Esophagus muscularis mucosa (tissue), 4 donors: Measurements from ENCODE around the gene RCAN1. TPM values are rescaled to one million over a fixed set of nuclear protein-coding genes. Genes with fewer than 3 reads are reported as not detected.

Experiments
- DNase-seq: peaks from one replicate; pipeline ENCODE4 v3.0.0-alpha.2; 2017; ENCODE audit errors: extremely low spot score
- H3K27ac ChIP-seq, 4 donors: fragments of 200-600 bp; sonication (generic); replicated peaks in 1 of 4; 1 replicate in 3 of 4; 2 replicates in 1 of 4; pipeline ENCODE4 v1.5.1; 2016 to 2019; ENCODE audit warnings: mild to moderate bottlenecking in 1 of 4
- H3K27me3 ChIP-seq, 4 donors: fragments of 200-600 bp; sonication (generic); one replicate each; pipeline versions ENCODE4 v1.5.1 to v1.6.0; 2016 to 2019
- H3K36me3 ChIP-seq, 4 donors: fragments of 200-600 bp; sonication (generic); one replicate each; pipeline ENCODE4 v1.5.1; 2016 to 2019
- H3K4me1 ChIP-seq, 4 donors: fragments of 200-600 bp; sonication (generic); one replicate each; pipeline ENCODE4 v1.5.1; 2016 to 2019
- H3K4me3 ChIP-seq, 4 donors: fragments of 200-600 bp; sonication (generic); 1 replicate in 2 of 4; 2 replicates in 2 of 4; pipeline ENCODE4 v1.5.1; 2016 to 2019; ENCODE audit warnings: mild to moderate bottlenecking in 4 of 4, moderate library complexity in 1 of 4
- H3K9me3 ChIP-seq, 4 donors: fragments of 200-600 bp; sonication (generic); 1 replicate in 3 of 4; 2 replicates in 1 of 4; pipeline ENCODE4 v1.5.1; 2016 to 2019
- CTCF ChIP-seq, 3 experiments: fragments of 200-600 bp in 2 of 3; fragments of 450-650 bp in 1 of 3; sonication (generic) in 2 of 3; IDR thresholded peaks; one replicate each; pipeline ENCODE4 v1.5.1; 2017 to 2019; ENCODE audit warnings: antibody characterized with exemption in 3 of 3, mild to moderate bottlenecking in 2 of 3, moderate library complexity in 1 of 3
- EP300 ChIP-seq: sonication (generic); formaldehyde crosslinking; IDR thresholded peaks from one replicate; pipeline ENCODE4 v1.6.1; 2017; ENCODE audit warnings: antibody characterized with exemption
- POLR2A ChIP-seq: fragments of 450-650 bp; IDR thresholded peaks from one replicate; pipeline ENCODE4 v1.6.1; 2017; ENCODE audit warnings: antibody characterized with exemption, moderate library complexity, mild to moderate bottlenecking, low read depth
- POLR2AphosphoS5 ChIP-seq, 2 donors: sonication (generic); formaldehyde crosslinking; IDR thresholded peaks; one replicate each; pipeline ENCODE4 v1.6.1; 2017; ENCODE audit warnings: antibody characterized with exemption in 2 of 2
- WGBS: methylation state at CpG from one replicate; pipeline ENCODE4 v1.1.5; 2018; 5-methylcytosine and 5-hydroxymethylcytosine counted together
- intact Hi-C: fragments of 100-400 bp; cut with DNase I; formaldehyde crosslinking; loops from one replicate; pipeline ENCODE4 v1.15.1; 2023
- total RNA-seq, 4 donors: library from RNA; depleted of rRNA; stranded (reverse); fragments of >200 nt; gene quantifications; one replicate each; pipeline versions ENCODE4 v1.1.0 to v1.2.1, GENCODE V29; 2016

The RCAN1 gene
- total RNA-seq, 4 donors from 2014 or later = 32.4 to 58.8 (median 37.9) TPM

DNA sequence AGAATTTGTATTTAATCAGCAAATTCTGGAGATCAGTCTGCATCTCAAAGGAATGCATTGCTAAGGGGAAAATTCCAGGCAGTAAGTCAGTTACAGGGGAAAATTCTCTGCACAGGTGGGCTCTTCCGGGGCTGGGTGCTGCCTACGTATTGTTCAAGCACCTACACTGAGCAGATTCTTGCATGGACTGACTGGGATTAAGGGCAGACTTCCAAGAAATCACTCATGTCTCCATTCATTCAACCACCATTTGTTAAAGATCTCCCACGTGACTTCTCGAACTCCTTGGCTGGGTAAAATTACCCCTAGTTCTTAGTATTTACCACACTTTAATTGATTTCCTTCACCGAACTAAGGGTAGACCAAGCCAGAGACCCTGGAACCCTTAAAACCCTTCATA lies 74.7 kb downstream of the RCAN1 start:
- DNase-seq = no peak
- WGBS = 67% methylated on average over 5 of the region's 5 CpGs

DNA sequence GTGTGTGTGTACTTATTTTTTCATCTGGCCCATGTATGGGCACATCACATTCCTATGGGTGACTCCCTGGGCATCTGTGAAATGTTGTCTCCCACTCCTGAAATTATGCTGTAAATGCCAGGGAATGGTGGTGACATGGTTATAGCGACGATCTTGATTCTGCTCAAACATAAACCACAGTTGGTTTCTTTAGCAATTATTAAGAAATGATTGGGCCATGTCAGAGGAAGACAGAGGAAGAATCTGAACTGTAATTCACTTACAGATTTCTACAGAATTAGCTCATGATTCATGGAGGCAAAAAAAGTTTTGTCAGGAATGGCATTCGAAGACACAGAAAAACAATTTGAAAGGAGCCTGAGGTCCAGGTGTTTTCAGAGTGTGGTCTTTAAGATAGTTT lies 77.1 kb downstream of the RCAN1 start:
- no peaks in the 10 kb centered on the region for H3K9me3 ChIP-seq
- intact Hi-C loops = no loop called here
- no peaks in the 10 kb centered on the region for H3K27me3 ChIP-seq
- no peak overlapping the region for H3K27ac ChIP-seq
- no peaks in the 10 kb centered on the region for H3K36me3 ChIP-seq
- WGBS = 92% methylated on average over 3 of the region's 3 CpGs
- TF ChIP-seq CTCF (IDR thresholded peaks at IDR 0.05) (no peak), POLR2AphosphoS5 (IDR thresholded peaks at IDR 0.05) (no peak), EP300 (no peak), POLR2A (no peak)
- peaks cover 0 to 17% (median 11%) of the 10 kb centered on the region in 4 donors for H3K4me1 ChIP-seq
- DNase-seq = no peak
- no peak overlapping the region for H3K4me3 ChIP-seq

More for the DNA sequence above, 74.7 kb downstream of the RCAN1 start:
- no peak for TF ChIP-seq POLR2AphosphoS5 (IDR thresholded peaks at IDR 0.05)
- no peak for TF ChIP-seq POLR2A
- no peak for TF ChIP-seq CTCF (IDR thresholded peaks at IDR 0.05)
- no peak for TF ChIP-seq EP300
- no peaks in the 10 kb centered on the region for H3K27me3 ChIP-seq
- H3K4me1 ChIP-seq = peaks cover 8 to 29% (median 24%) of the 10 kb centered on the region in 4 donors
- no peak overlapping the region for H3K27ac ChIP-seq
- intact Hi-C loops = no loop called here
- H3K4me3 ChIP-seq = no peak overlapping the region
- H3K36me3 ChIP-seq = no peaks in the 10 kb centered on the region
- H3K9me3 ChIP-seq = no peaks in the 10 kb centered on the region

GRCh38 chr21:34536820-34537219 lies 78.1 kb downstream of the RCAN1 start:
- Histone ChIP-seq H3K27me3 (no peaks in the 10 kb centered on the region), H3K4me3 (no peak overlapping the region), H3K9me3 (no peaks in the 10 kb centered on the region), H3K36me3 (no peaks in the 10 kb centered on the region), H3K27ac (no peak overlapping the region), H3K4me1 (peaks cover 0 to 17% (median 11%) of the 10 kb centered on the region in 4 donors)
- intact Hi-C loops = no loop called here
- WGBS = 60% methylated on average over 2 of the region's 2 CpGs
- TF ChIP-seq POLR2A = no peak
- no peak for TF ChIP-seq EP300
- no peak for TF ChIP-seq POLR2AphosphoS5 (IDR thresholded peaks at IDR 0.05)
- no peak for TF ChIP-seq CTCF (IDR thresholded peaks at IDR 0.05)
- no peak for DNase-seq

DNA sequence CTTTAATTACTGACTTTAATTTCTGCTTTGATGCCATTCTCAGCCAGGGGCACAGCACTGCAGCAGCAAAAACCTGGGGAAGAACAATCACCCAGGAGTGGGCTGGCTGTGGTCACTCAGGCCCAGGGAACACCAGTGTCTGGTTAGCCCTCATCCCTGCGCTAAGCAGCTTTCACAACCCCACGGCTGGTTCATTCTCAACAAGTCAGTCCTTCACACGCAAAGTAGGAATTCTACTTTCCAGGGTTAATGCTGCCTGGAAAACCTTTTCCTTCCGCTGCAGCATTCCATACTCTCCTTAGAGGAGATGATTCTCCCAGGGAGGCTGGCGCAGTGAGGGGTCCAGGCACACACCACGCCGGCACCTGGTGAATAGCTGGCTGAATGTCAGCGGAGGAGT lies 78.6 kb downstream of the RCAN1 start:
- H3K36me3 ChIP-seq = no peaks in the 10 kb centered on the region
- WGBS = 89% methylated on average over 8 of the region's 8 CpGs
- no peak overlapping the region for H3K27ac ChIP-seq
- H3K9me3 ChIP-seq = no peaks in the 10 kb centered on the region
- no peak for TF ChIP-seq EP300
- TF ChIP-seq CTCF (IDR thresholded peaks at IDR 0.05) = no peak
- DNase-seq = no peak
- intact Hi-C loops = no loop called here
- H3K4me3 ChIP-seq = no peak overlapping the region
- peaks cover 0 to 17% (median 11%) of the 10 kb centered on the region in 4 donors for H3K4me1 ChIP-seq
- H3K27me3 ChIP-seq = no peaks in the 10 kb centered on the region

DNA sequence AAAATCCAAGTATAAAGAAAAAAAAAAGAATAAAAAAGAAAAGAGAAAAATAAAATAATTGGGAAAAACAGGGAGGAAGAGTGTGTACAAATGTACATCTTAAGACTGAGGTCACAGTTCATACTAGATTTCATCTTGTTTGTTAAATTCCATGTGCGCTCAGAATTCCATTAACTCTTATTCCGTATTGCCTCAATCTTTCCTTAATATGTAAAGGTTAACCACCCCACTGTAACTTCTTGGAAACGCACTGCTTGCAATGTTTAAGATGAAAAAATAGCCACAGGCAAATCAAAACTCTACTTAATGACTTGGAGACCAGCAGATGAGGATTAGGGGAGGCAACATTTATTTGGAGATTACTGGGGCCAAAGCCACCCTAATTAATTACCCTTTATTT lies 79.0 kb downstream of the RCAN1 start:
- intact Hi-C loops = no loop called here
- no peak for DNase-seq
- Histone ChIP-seq H3K36me3 (no peaks in the 10 kb centered on the region), H3K4me3 (no peak overlapping the region), H3K9me3 (no peaks in the 10 kb centered on the region), H3K27ac (no peak overlapping the region), H3K4me1 (peaks cover 0 to 17% (median 12%) of the 10 kb centered on the region in 4 donors), H3K27me3 (no peaks in the 10 kb centered on the region)
- no peak for TF ChIP-seq EP300
- no peak for TF ChIP-seq POLR2AphosphoS5 (IDR thresholded peaks at IDR 0.05)
- no peak for TF ChIP-seq POLR2A
- no peak for TF ChIP-seq CTCF (IDR thresholded peaks at IDR 0.05)
- WGBS = 86% methylated on average over 3 of the region's 3 CpGs
